Activated T-cell treated with anti-CD3 and anti-CD28 coated beads for 24 hours (primary cell): ENCODE results near the gene KLHDC1.

ENCODE experiments used
- DNase-seq: peaks from one replicate; pipeline ENCODE4 v3.0.0-alpha.2; 2020; ENCODE audit warnings: low read depth

KLHDC1 gene

DNA sequence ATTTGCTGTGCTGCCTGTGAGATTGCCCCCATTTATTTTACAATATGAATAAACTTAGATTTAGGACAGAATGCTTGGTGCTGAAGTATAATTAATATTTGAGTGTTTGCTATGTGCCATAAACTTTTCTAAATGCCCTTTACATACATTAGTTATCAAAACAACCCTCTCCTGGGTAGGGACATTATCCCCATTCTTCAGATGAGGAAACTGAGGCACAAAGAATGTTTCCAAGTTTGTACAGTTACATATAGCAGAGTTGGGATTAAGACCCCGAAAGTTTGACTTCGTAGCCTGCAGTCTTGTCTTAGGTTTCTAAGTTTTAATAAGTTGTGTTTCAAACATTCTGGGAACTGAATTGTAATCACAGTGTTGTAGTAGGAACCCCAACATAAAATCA, 93.4 kb downstream of the KLHDC1 start:
- no peak for DNase-seq

GRCh38 chr14:49792618-49793017, 99.7 kb downstream of the KLHDC1 start:
- no peak for DNase-seq

- DNase-seq = no peak
Observed at GRCh38 chr14:49796025-49796424, 103.1 kb downstream of the KLHDC1 start.
